ENCODE measurements around the gene GPR35.

GRCh38 chr2:240596080-240596460, 29.2 kb upstream of the GPR35 start:
- TF ChIP-seq ZNF565 (CRISPR knock-in tag; conservative IDR thresholded peaks at IDR 0.05; ENCODE audit: low read depth) (no peak), ZNF70 (CRISPR knock-in tag; IDR thresholded peaks at IDR 0.05) (no peak), ZFP3 (CRISPR knock-in tag; IDR thresholded peaks at IDR 0.05) (no peak)
